Activated CD8-positive, alpha-beta T cell treated with anti-CD3 and anti-CD28 coated beads for 36 hours (primary cell): Measurements from ENCODE around the gene DLG2. TPM values are rescaled to one million over a fixed set of nuclear protein-coding genes. Genes with fewer than 3 reads are reported as not detected.

Source experiments
- ATAC-seq: fragments of 200-7000 bp; cut with Tn5 transposase; one replicate; pipeline ENCODE4 v1.10.0; 2021; ENCODE audit warnings: mild to moderate bottlenecking, moderate library complexity
- CTCF ChIA-PET: fragments of 350-600 bp; sonication (Branson Sonifier 250); formaldehyde crosslinking; loops from one replicate; lab custom pipeline; 2021; ENCODE audit warnings: antibody characterized with exemption; lab: Charles Lee
- POLR2A ChIA-PET: fragments of 350-600 bp; sonication (Branson Sonifier 250); formaldehyde crosslinking; loops from one replicate; lab custom pipeline; 2021; ENCODE audit warnings: antibody characterized with exemption; lab: Charles Lee
- DNase-seq: peaks from one replicate; pipeline ENCODE4 v3.0.0-alpha.2; 2020
- H3K27ac Mint-ChIP-seq: one replicate; pipeline ENCODE4 v1.8.0; 2021; ENCODE audit warnings: mild to moderate bottlenecking, mixed read lengths
- H3K27me3 Mint-ChIP-seq: one replicate; pipeline ENCODE4 v1.8.0; 2021; ENCODE audit warnings: mixed read lengths
- H3K36me3 Mint-ChIP-seq: one replicate; pipeline ENCODE4 v1.8.0; 2021; ENCODE audit warnings: low read depth, mixed read lengths
- H3K4me1 Mint-ChIP-seq: one replicate; pipeline ENCODE4 v1.8.0; 2021; ENCODE audit warnings: low read depth, mixed read lengths
- H3K4me3 Mint-ChIP-seq: one replicate; pipeline ENCODE4 v1.8.0; 2021; ENCODE audit warnings: mild to moderate bottlenecking, moderate library complexity, mixed read lengths
- H3K9me3 Mint-ChIP-seq: one replicate; pipeline ENCODE4 v1.8.0; 2021; ENCODE audit warnings: mixed read lengths
- intact Hi-C: fragments of 100-400 bp; cut with micrococcal nuclease; formaldehyde crosslinking; loops from one replicate; pipeline ENCODE4 v1.10.0; 2022
- total RNA-seq, 2 experiments: library from RNA; stranded (reverse); gene quantifications; one replicate each; pipeline ENCODE4 v1.2.3, GENCODE V29; 2021
- TF ChIP-seq, protein P1 (sequence below): fragments of 200-600 bp; IDR thresholded peaks from one replicate; pipeline ENCODE4 v1.8.0; 2022; ENCODE audit warnings: antibody characterized with exemption, mild to moderate bottlenecking

The DLG2 gene
- total RNA-seq, 2 experiments from 2014 or later: 2.2 to 2.6 TPM

DNA sequence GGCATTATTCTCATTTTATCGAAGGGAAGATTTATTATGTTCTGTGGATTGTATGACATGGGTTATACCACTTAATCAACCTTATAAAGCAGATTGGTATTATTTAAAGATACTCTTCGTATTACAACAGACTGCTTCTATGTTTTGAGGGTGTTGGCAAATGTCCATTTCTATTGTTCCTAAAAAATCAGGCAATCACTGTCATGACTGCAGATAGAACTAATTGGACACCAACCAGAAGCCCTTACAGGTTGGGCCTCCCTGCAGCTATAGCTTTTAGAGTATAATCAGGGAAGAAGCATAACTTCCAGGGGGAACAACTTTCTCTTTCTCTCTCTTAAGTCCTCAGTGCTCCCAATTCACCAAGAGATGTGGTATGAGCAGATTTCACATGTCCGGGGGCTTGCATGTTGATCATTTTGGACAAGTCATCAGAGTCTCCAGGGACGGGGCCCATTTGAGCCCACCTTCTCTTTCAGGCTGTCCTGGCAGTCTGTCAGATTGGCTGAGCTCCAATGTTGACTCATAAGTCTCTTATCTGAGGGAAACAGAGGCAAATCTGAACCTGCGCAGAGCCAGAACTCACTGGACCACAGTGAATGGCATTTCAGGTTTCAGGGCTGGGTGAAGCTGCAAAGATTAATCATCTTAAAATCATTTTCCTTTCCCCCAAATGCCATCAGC lies 2077.0 kb downstream of the DLG2 start:
- ATAC-seq: no peak
- Mint-ChIP-seq H3K9me3 (no peaks in the 10 kb centered on the region), H3K27ac (no peak overlapping the region), H3K36me3 (no peaks in the 10 kb centered on the region), H3K4me1 (no peaks in the 10 kb centered on the region), H3K4me3 (no peak overlapping the region), H3K27me3 (no peaks in the 10 kb centered on the region)
- TF ChIP-seq, protein P1, sequence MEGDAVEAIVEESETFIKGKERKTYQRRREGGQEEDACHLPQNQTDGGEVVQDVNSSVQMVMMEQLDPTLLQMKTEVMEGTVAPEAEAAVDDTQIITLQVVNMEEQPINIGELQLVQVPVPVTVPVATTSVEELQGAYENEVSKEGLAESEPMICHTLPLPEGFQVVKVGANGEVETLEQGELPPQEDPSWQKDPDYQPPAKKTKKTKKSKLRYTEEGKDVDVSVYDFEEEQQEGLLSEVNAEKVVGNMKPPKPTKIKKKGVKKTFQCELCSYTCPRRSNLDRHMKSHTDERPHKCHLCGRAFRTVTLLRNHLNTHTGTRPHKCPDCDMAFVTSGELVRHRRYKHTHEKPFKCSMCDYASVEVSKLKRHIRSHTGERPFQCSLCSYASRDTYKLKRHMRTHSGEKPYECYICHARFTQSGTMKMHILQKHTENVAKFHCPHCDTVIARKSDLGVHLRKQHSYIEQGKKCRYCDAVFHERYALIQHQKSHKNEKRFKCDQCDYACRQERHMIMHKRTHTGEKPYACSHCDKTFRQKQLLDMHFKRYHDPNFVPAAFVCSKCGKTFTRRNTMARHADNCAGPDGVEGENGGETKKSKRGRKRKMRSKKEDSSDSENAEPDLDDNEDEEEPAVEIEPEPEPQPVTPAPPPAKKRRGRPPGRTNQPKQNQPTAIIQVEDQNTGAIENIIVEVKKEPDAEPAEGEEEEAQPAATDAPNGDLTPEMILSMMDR: no peak
- ChIA-PET POLR2A (no interaction called here), CTCF (interaction anchor here (1.1 kb wide), 1 partner anchor 11 kb away, joined by 3 read pairs; no protein-coding TSS in a partner anchor)
- intact Hi-C loops: no loop called here
- DNase-seq: no peak

DNA sequence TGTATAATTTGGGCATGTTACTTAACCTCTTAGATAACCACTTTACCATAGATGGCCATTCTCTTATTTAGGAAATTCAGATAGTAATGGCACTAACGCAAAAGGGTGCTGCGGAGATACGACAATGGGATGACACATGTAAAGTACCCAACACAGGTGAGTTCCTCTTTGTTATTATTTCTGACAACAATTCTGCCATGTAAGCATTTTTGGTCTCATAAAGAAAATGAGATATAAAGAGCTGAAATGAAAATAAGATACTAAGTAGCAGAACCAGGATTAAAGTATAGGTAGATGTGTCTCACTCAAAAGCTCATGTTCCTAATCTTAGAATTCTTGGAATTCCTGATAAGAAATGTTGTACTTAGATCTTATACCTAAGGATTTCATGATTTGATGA lies 2080.8 kb downstream of the DLG2 start:
- no peak overlapping the region for H3K4me3 Mint-ChIP-seq
- TF ChIP-seq, protein P1: no peak
- H3K9me3 Mint-ChIP-seq: no peaks in the 10 kb centered on the region
- intact Hi-C loops: no loop called here
- POLR2A ChIA-PET: no interaction called here
- no peaks in the 10 kb centered on the region for H3K27me3 Mint-ChIP-seq
- no peaks in the 10 kb centered on the region for H3K36me3 Mint-ChIP-seq
- ATAC-seq (no peak), DNase-seq (no peak)
- H3K27ac Mint-ChIP-seq: no peak overlapping the region
- CTCF ChIA-PET: no interaction called here
- H3K4me1 Mint-ChIP-seq: peaks cover 4% of the 10 kb centered on the region

DNA sequence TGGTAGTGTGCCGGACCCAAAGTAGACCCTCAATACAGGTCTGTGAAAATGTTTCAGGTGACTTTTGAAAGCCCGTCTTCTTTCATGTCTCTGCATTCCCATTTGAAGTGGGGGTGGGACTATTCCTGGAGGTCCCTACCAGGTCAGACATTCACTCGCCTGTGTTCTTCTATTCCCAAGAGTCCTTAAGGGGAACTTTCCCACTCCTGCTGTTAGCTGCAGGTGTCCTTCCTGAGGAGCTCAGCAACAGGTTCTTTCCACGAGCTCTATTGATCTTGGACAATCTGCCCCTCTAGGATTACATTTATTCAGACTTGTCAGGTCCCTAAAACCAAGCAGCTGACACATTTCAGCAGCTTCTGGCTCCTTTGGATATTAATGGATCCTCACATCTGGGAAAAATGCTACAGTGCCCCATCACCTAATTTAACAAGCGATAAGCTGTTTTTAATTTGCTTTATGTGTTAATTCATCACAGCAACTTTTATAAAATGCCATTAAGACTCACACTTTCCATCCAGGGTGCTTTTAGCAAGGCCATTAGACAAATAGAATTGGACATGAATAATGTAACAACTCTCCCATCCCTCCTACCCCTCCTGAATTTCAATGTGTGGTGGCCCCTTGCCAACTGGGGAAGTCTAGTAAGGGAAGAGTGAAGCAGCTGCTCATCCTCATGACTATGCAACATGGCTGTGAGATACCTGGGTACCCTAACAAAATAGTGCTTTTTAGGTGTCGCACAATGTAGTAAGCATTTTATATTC lies 2081.5 kb downstream of the DLG2 start:
- H3K27ac Mint-ChIP-seq: no peak overlapping the region
- H3K27me3 Mint-ChIP-seq: no peaks in the 10 kb centered on the region
- ChIA-PET POLR2A (no interaction called here), CTCF (no interaction called here)
- no peaks in the 10 kb centered on the region for H3K9me3 Mint-ChIP-seq
- H3K4me1 Mint-ChIP-seq: peaks cover 4% of the 10 kb centered on the region
- H3K36me3 Mint-ChIP-seq: no peaks in the 10 kb centered on the region
- no peak overlapping the region for H3K4me3 Mint-ChIP-seq
- intact Hi-C loops: no loop called here
- ATAC-seq: no peak
- no peak for DNase-seq
- TF ChIP-seq, protein P1: no peak

DNA sequence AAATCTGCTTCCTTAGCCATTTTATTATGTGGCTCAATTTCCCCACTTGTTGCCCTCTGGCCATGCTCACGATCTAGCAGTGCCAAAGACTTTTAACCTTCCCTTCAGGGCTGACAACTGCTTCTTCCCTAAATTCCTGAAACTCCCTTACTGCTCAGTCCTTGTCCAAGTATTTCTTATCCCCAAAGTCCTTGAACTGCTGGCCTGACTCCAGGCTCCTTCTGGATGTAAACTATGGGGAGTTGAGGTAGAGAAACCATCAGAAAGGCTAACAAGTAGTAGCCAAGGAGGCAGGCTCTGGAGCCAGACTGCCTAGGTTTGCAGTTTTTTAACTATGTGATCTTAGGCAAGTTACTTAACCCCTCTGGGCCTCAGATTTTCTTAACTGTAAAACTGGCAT lies 2082.3 kb downstream of the DLG2 start:
- ATAC-seq: no peak
- H3K36me3 Mint-ChIP-seq: no peaks in the 10 kb centered on the region
- no peaks in the 10 kb centered on the region for H3K27me3 Mint-ChIP-seq
- intact Hi-C loops: no loop called here
- ChIA-PET CTCF (no interaction called here), POLR2A (no interaction called here)
- H3K4me3 Mint-ChIP-seq: no peak overlapping the region
- no peaks in the 10 kb centered on the region for H3K9me3 Mint-ChIP-seq
- TF ChIP-seq, protein P1: no peak
- H3K4me1 Mint-ChIP-seq: peaks cover 4% of the 10 kb centered on the region
- no peak for DNase-seq
- H3K27ac Mint-ChIP-seq: no peak overlapping the region
